Heart right ventricle (tissue), 16 donors: Measurements from ENCODE around the gene KRTAP7-1. TPM values are rescaled to one million over a fixed set of nuclear protein-coding genes. Genes with fewer than 3 reads are reported as not detected.

Experiments used
- ATAC-seq, 8 donors: fragments of 200-7000 bp; cut with Tn5 transposase; one replicate each; pipeline ENCODE4 v1.9.1; 2020; ENCODE audit warnings: mild to moderate bottlenecking in 8 of 8, moderate library complexity in 8 of 8, moderate number of reproducible peaks in 1 of 8
- DNase-seq, 2 donors: peaks; one replicate each; pipeline ENCODE4 v3.0.0-alpha.2; 2020
- H3K27ac ChIP-seq, 10 donors: fragments of 200-600 bp; sonication (generic) in 2 of 10; one replicate each; pipeline versions ENCODE4 v1.5.0 to v1.8.0; 2020 to 2022; ENCODE audit warnings: mild to moderate bottlenecking in 3 of 10
- H3K27me3 ChIP-seq, 7 donors: fragments of 200-600 bp; one replicate each; pipeline ENCODE4 v1.8.0; 2021 to 2022; ENCODE audit warnings: mild to moderate bottlenecking in 2 of 7
- H3K36me3 ChIP-seq, 9 donors: fragments of 200-600 bp; sonication (generic) in 1 of 9; one replicate each; pipeline versions ENCODE4 v1.5.0 to v1.8.0; 2020 to 2022; ENCODE audit warnings: mild to moderate bottlenecking in 2 of 9
- H3K4me1 ChIP-seq, 9 donors: fragments of 200-600 bp; sonication (generic) in 1 of 9; one replicate each; pipeline versions ENCODE4 v1.5.0 to v1.8.0; 2020 to 2022; ENCODE audit warnings: mild to moderate bottlenecking in 4 of 9
- H3K4me3 ChIP-seq, 10 donors: fragments of 200-600 bp; sonication (generic) in 2 of 10; one replicate each; pipeline versions ENCODE4 v1.5.0 to v1.8.0; 2020 to 2022; ENCODE audit warnings: mild to moderate bottlenecking in 7 of 10, moderate library complexity in 2 of 10
- H3K9me3 ChIP-seq, 11 donors: fragments of 200-600 bp in 10 of 11; sonication (generic) in 2 of 11; one replicate each; pipeline versions ENCODE4 v1.5.0 to v1.8.0; 2013 to 2022; ENCODE audit warnings: mild to moderate bottlenecking in 2 of 11, control low read depth in 1 of 11, moderate library complexity in 1 of 11
- WGBS, 2 donors: extraction: QIAGEN DNeasy Blood & Tissue Kit; methylation state at CpG; one replicate each; pipeline ENCODE4 v1.1.7; 2013; ENCODE audit warnings: inconsistent platforms in 1 of 2; 5-methylcytosine and 5-hydroxymethylcytosine counted together
- intact Hi-C, 10 donors: fragments of 100-400 bp; cut with DNase I; formaldehyde crosslinking; loops; one replicate each; pipeline versions ENCODE4 v1.11.1 to v1.14.2; 2022
- polyA plus RNA-seq, 2 donors: library from polyadenylated mRNA; stranded (reverse); fragments of 200-250 nt; gene quantifications; one replicate each; pipeline ENCODE4 v1.2.3, GENCODE V29; 2013
- total RNA-seq, 10 donors: library from RNA; stranded (reverse); fragmentation: NEBNext Ultra II Directional in 3 of 10; extraction: Animal tissue kit (Norgen Biotek cat#: 25700) in 3 of 10; gene quantifications; one replicate each; pipeline versions ENCODE4 v1.2.1 to v1.2.4, GENCODE V29; 2021 to 2023
- TF ChIP-seq, protein P1 (sequence below), 9 donors: fragments of 200-600 bp; sonication (generic) in 2 of 9; IDR thresholded peaks; one replicate each; pipeline versions ENCODE4 v1.5.0 to v1.8.0; 2021 to 2022; ENCODE audit warnings: antibody characterized with exemption in 9 of 9, mild to moderate bottlenecking in 5 of 9, moderate library complexity in 1 of 9
- donor health status: Arrhythmogenic right ventricular cardiomyopathy.
- donor health status: ischemic (EF 13 %, LVEDD 7.1; RV severe dilation, severe dysfunction).
- donor health status: healthy with polysubstance abuse.
- donor health status: DM: no; HTN: yes; CAD: no.
- donor health status: DM: no; HTN: no; CAD: no.
- donor health status: ischemic (EF 25% LVEDD 6.9; RV normal size, moderate dysfunction).
- donor health status: ischemic (EF 25% LVEDD 5.7; RV mildly dilated, moderate dysfunction).
- donor health status: healthy.
- donor health status: DM: yes; HTN: yes; CAD: no.
- donor health status: Ischemic cardiomyopathy.
- donor health status: ischemic (EF 35%, LVEDD 5.7; RV mildly dilated, moderate dysfunction).
- donor health status: nonischemic (EF 11% LVEDD 7.7; RV severe dilation, severe dysfunction).
- donor health status: DM: yes; HTN: yes; CAD: no.
- donor health status: PGD.
- donor health status: ischemic (EF 29% LVEDD 5.4; RV normal size, mild dysfunction).
- donor health status: nonischemic (EF 23%, LVEDD 6.1; RV moderate dilation, normal function).

The KRTAP7-1 gene
- total and polyA plus RNA-seq, 12 donors: not detected

DNA sequence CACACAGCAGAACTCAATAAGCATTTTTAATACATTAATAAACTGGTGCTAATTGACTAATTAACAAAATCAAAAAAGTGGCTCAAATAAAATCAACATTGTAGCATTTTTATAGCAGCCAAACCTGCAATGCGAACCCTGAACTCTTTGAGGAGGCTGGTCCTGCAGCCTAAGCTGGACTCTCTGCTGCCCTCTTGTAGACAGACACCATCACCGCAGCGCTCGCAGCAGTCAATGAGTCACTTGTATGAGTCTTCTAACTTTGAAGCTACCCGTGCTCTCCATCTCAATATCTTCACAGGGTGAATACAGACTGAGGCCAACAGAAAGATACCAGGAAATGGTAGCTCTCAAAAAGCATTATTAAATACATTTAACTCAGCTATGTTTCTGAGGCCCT lies 9.7 kb upstream of the KRTAP7-1 start:
- TF ChIP-seq, protein P1, sequence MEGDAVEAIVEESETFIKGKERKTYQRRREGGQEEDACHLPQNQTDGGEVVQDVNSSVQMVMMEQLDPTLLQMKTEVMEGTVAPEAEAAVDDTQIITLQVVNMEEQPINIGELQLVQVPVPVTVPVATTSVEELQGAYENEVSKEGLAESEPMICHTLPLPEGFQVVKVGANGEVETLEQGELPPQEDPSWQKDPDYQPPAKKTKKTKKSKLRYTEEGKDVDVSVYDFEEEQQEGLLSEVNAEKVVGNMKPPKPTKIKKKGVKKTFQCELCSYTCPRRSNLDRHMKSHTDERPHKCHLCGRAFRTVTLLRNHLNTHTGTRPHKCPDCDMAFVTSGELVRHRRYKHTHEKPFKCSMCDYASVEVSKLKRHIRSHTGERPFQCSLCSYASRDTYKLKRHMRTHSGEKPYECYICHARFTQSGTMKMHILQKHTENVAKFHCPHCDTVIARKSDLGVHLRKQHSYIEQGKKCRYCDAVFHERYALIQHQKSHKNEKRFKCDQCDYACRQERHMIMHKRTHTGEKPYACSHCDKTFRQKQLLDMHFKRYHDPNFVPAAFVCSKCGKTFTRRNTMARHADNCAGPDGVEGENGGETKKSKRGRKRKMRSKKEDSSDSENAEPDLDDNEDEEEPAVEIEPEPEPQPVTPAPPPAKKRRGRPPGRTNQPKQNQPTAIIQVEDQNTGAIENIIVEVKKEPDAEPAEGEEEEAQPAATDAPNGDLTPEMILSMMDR (IDR thresholded peaks at IDR 0.05): peak in 3 of 9 donors; percentile 18 to 43 (median 35)
- Histone ChIP-seq H3K4me3 (no peak overlapping the region), H3K27me3 (peaks cover 0 to 8% (median 0%) of the 10 kb centered on the region in 7 donors), H3K36me3 (no peaks in the 10 kb centered on the region), H3K4me1 (no peaks in the 10 kb centered on the region), H3K27ac (no peak overlapping the region), H3K9me3 (peaks cover 0 to 6% (median 0%) of the 10 kb centered on the region in 11 donors)
- ATAC-seq (no peak), DNase-seq (no peak)
- intact Hi-C loops: loop anchor here in 2 of 10 donors (10.0 kb wide), 1 partner anchor 245 kb away; no protein-coding TSS in a partner anchor
- WGBS, 2 donors: 22 to 23% methylated on average over 5 of the region's 5 CpGs

DNA sequence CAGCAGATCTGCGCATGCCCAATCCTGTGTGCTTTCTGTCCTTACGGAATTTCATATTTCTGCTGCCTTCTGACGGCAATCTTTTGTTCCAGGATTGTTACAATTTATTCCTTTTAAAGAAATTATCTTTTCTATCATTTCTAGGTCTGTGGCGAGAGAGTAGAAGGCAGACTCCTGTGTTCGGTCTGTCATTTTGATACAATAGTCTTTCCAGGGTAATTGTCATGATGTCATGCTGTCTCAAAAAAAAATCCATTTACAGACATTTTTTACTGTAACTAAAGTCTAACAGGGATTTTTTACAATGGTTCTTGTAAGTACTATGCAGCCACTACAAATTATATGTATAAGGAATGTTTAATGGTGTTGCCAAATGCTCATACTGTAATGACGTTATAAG lies 9.0 kb upstream of the KRTAP7-1 start:
- H3K4me3 ChIP-seq: no peak overlapping the region
- TF ChIP-seq, protein P1 (IDR thresholded peaks at IDR 0.05): no peak
- intact Hi-C loops: loop anchor here in 2 of 10 donors (10.0 kb wide), 1 partner anchor 246 kb away; no protein-coding TSS in a partner anchor
- DNase-seq: no peak
- peaks cover 0 to 6% (median 0%) of the 10 kb centered on the region in 11 donors for H3K9me3 ChIP-seq
- no peak overlapping the region for H3K27ac ChIP-seq
- no peaks in the 10 kb centered on the region for H3K36me3 ChIP-seq
- no peak for ATAC-seq
- H3K4me1 ChIP-seq: no peaks in the 10 kb centered on the region
- H3K27me3 ChIP-seq: peaks cover 0 to 8% (median 0%) of the 10 kb centered on the region in 7 donors
- WGBS, 2 donors: 90 to 95% methylated on average over 6 of the region's 6 CpGs

DNA sequence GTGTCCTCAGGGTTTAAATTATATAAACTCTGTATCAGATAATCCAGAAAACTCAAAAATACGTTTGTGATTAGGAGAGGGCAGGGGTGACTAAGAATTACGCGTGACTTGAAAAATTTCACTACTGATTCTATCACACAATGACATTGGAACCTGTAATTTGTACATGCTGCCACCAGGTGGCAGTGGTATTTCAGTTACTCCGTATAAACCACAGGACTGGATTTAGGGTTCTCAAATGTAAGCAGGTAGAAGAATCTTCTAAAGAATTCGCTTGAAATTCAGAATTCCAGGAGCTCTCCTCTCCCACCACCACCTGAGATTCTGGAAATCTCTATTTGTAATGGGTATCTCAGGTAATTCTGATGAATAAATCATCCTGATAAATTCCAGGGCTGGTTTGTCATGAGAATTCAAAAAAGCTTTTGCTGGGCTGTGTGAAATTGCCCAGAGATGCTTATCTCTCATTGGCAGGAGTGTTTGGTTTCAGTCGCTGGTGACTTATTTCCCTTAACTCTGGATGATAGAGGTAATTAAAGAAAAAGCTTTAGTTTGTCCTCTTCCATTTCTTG lies 1.7 kb upstream of the KRTAP7-1 start:
- H3K27ac ChIP-seq: no peak overlapping the region
- intact Hi-C loops: loop anchor here in 9 of 10 donors (2.0 to 10.0 kb wide), 3 partner anchors 254 to 256 kb away; no protein-coding TSS in a partner anchor
- no peak overlapping the region for H3K4me3 ChIP-seq
- no peaks in the 10 kb centered on the region for H3K36me3 ChIP-seq
- peaks cover 0 to 31% (median 5%) of the 10 kb centered on the region in 11 donors for H3K9me3 ChIP-seq
- DNase-seq (no peak), ATAC-seq (no peak)
- TF ChIP-seq, protein P1 (IDR thresholded peaks at IDR 0.05): peak; percentile 27 to 56 (median 52)
- H3K27me3 ChIP-seq: peaks cover 0 to 4% (median 0%) of the 10 kb centered on the region in 7 donors
- 27 to 28% methylated on average over 6 of the region's 6 CpGs for WGBS, 2 donors
- H3K4me1 ChIP-seq: no peaks in the 10 kb centered on the region

DNA sequence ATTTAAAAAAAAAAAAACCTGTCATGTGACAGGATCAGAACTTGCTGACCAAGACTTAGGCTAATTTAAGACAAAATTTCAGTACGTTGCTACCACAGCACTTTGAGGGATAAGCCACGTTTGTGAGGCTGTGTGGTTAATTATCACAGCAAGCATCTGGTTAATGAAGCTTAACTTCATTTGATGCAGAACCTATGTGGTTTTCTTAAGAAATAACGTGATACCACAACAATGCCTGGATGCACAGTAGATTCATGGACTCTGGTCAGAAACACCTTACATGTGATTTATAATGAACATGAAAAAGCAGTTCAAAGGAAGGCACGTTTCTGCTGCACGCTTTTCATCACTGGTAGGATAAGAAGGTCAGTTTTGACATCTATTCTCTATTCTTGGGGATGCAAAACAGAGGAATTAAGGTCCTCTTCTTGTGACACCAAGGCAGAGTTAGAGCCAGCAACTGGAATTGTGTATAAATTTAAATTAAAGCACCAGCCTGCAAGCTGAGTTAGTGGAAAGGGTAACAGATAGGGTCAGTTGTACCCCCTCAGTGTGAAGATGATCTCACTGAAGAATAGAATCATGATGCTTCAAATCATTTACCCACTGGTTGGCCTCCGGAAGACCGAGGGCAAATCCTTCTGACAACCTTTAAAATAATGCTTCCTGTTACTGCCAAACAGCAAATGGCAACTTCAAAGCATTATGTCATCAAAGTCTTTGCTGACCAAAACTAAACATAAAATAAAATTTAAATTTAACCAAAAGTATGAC lies 10.5 kb downstream of the KRTAP7-1 start:
- intact Hi-C loops: no loop called here
- no peaks in the 10 kb centered on the region for H3K36me3 ChIP-seq

More for the DNA sequence above, 10.5 kb downstream of the KRTAP7-1 start:
- 61 to 67% methylated on average over 7 of the region's 7 CpGs for WGBS, 2 donors
- DNase-seq (no peak), ATAC-seq (no peak)
- no peak overlapping the region for H3K27ac ChIP-seq
- no peaks in the 10 kb centered on the region for H3K27me3 ChIP-seq
- H3K4me3 ChIP-seq: no peak overlapping the region
- TF ChIP-seq, protein P1 (IDR thresholded peaks at IDR 0.05): no peak
- no peaks in the 10 kb centered on the region for H3K9me3 ChIP-seq
- H3K4me1 ChIP-seq: no peaks in the 10 kb centered on the region
